ENCODE measurements around the gene ZNF768. TPM values are rescaled to one million over a fixed set of nuclear protein-coding genes. Genes with fewer than 3 reads are reported as not detected.

Gene ZNF768
- total and polyA plus RNA-seq, 2 experiments from 2014 or later = 25.2 to 37.6 TPM

- H3K9me2 ChIP-seq (replicated peaks; ENCODE audit: insufficient read depth) = no peaks in the 10 kb centered on the region
- H3K4me2 ChIP-seq = no peak overlapping the region
- H2AFZ ChIP-seq = no peak overlapping the region
- no peaks in the 10 kb centered on the region for H3K9me3 ChIP-seq (ENCODE audit: low read depth)
- no peaks in the 10 kb centered on the region for H3K27me3 ChIP-seq
- H3K36me3 ChIP-seq (replicated peaks; ENCODE audit: insufficient read depth, low read depth) = no peaks in the 10 kb centered on the region
- no peak overlapping the region for H3K4me3 ChIP-seq
- no peaks in the 10 kb centered on the region for H3K79me2 ChIP-seq
- DNase-seq (ENCODE audit: low spot score) = no peak
- WGBS (ENCODE audit: low lambda C conversion rate, missing lambda C conversion rate) = 87% methylated on average over 8 of the region's 8 CpGs
- no peak overlapping the region for H3K27ac ChIP-seq
- no peak for TF ChIP-seq CTCF (IDR thresholded peaks at IDR 0.05; ENCODE audit: poor library complexity)
- TF ChIP-seq EZH2phosphoT487 (IDR thresholded peaks at IDR 0.05; ENCODE audit: low read depth, severe bottlenecking, unreplicated experiment) = no peak
- TF ChIP-seq EZH2 (IDR thresholded peaks at IDR 0.05; ENCODE audit: borderline replicate concordance) = no peak
- no peaks in the 10 kb centered on the region for H4K20me1 ChIP-seq (ENCODE audit: insufficient read depth, poor library complexity, severe bottlenecking)
- H3K4me1 ChIP-seq (ENCODE audit: insufficient read depth) = no peaks in the 10 kb centered on the region
These were observed 27.1 kb downstream of the ZNF768 start for GRCh38 chr16:30499284-30499683.

- no peak overlapping the region for H3K27ac ChIP-seq
- no peaks in the 10 kb centered on the region for H3K9me2 ChIP-seq (replicated peaks; ENCODE audit: insufficient read depth)
- no peaks in the 10 kb centered on the region for H3K36me3 ChIP-seq (replicated peaks; ENCODE audit: insufficient read depth, low read depth)
- H3K27me3 ChIP-seq = no peaks in the 10 kb centered on the region
- H3K4me1 ChIP-seq (ENCODE audit: insufficient read depth) = no peaks in the 10 kb centered on the region
- 73% methylated on average over 12 of the region's 12 CpGs for WGBS (ENCODE audit: low lambda C conversion rate, missing lambda C conversion rate)
- no peaks in the 10 kb centered on the region for H3K79me2 ChIP-seq
- H4K20me1 ChIP-seq (ENCODE audit: insufficient read depth, poor library complexity, severe bottlenecking) = no peaks in the 10 kb centered on the region
- no peak overlapping the region for H3K4me3 ChIP-seq
- no peak for DNase-seq (ENCODE audit: low spot score)
- TF ChIP-seq EZH2 (IDR thresholded peaks at IDR 0.05; ENCODE audit: borderline replicate concordance) (no peak), CTCF (IDR thresholded peaks at IDR 0.05; ENCODE audit: poor library complexity) (no peak), EZH2phosphoT487 (IDR thresholded peaks at IDR 0.05; ENCODE audit: low read depth, severe bottlenecking, unreplicated experiment) (no peak)
- no peaks in the 10 kb centered on the region for H3K9me3 ChIP-seq (ENCODE audit: low read depth)
- no peak overlapping the region for H3K4me2 ChIP-seq
- H2AFZ ChIP-seq = no peak overlapping the region
These were observed 31.7 kb downstream of the ZNF768 start for GRCh38 chr16:30494709-30495108.

- H3K79me2 ChIP-seq = no peaks in the 10 kb centered on the region
- no peak overlapping the region for H2AFZ ChIP-seq
- no peak overlapping the region for H3K27ac ChIP-seq
- WGBS (ENCODE audit: low lambda C conversion rate, missing lambda C conversion rate) = 89% methylated on average over 11 of the region's 11 CpGs
- no peaks in the 10 kb centered on the region for H4K20me1 ChIP-seq (ENCODE audit: insufficient read depth, poor library complexity, severe bottlenecking)
- no peaks in the 10 kb centered on the region for H3K9me3 ChIP-seq (ENCODE audit: low read depth)
- TF ChIP-seq EZH2 (IDR thresholded peaks at IDR 0.05; ENCODE audit: borderline replicate concordance) (no peak), CTCF (IDR thresholded peaks at IDR 0.05; ENCODE audit: poor library complexity) (no peak), EZH2phosphoT487 (IDR thresholded peaks at IDR 0.05; ENCODE audit: low read depth, severe bottlenecking, unreplicated experiment) (no peak)
- no peaks in the 10 kb centered on the region for H3K27me3 ChIP-seq
- no peak for DNase-seq (ENCODE audit: low spot score)
- no peak overlapping the region for H3K4me2 ChIP-seq
- H3K9me2 ChIP-seq (replicated peaks; ENCODE audit: insufficient read depth) = no peaks in the 10 kb centered on the region
- H3K4me3 ChIP-seq = no peak overlapping the region
- no peaks in the 10 kb centered on the region for H3K36me3 ChIP-seq (replicated peaks; ENCODE audit: insufficient read depth, low read depth)
- H3K4me1 ChIP-seq (ENCODE audit: insufficient read depth) = no peaks in the 10 kb centered on the region
These were observed 32.4 kb downstream of the ZNF768 start for GRCh38 chr16:30493941-30494488.

All from hepatocyte (in vitro differentiated cells).